AG10803 (cell line): ENCODE measurements around the gene DLGAP1.

Experiments
- DNase-seq: peaks from one replicate; pipeline ENCODE4 v3.0.0; 2010; ENCODE audit warnings: low read depth
- H3K4me3 ChIP-seq: 2 replicates; pipeline ENCODE4 v1.5.1; 2011; ENCODE audit warnings: mild to moderate bottlenecking, low read length, control low read depth
- CTCF ChIP-seq: conservative IDR thresholded peaks from 2 replicates; pipeline ENCODE4 v1.5.1; 2011; ENCODE audit warnings: mild to moderate bottlenecking, low read length, control low read depth, inconsistent platforms

The DLGAP1 gene

GRCh38 chr18:4416976-4417375, 38.1 kb downstream of the DLGAP1 start:
- DNase-seq: no peak
- no peak for TF ChIP-seq CTCF
- H3K4me3 ChIP-seq: no peak overlapping the region

- TF ChIP-seq CTCF: no peak
- DNase-seq: no peak
Measured at GRCh38 chr18:4412286-4412685, 42.8 kb downstream of the DLGAP1 start.

GRCh38 chr18:4406856-4407255, 48.3 kb downstream of the DLGAP1 start:
- no peak for TF ChIP-seq CTCF
- H3K4me3 ChIP-seq: no peak overlapping the region
- DNase-seq: no peak

More at GRCh38 chr18:4412286-4412685, 42.8 kb downstream of the DLGAP1 start:
- no peak overlapping the region for H3K4me3 ChIP-seq

- DNase-seq: no peak
- no peak for TF ChIP-seq CTCF
- H3K4me3 ChIP-seq: no peak overlapping the region
Measured at GRCh38 chr18:4405965-4406364, 49.1 kb downstream of the DLGAP1 start.

GRCh38 chr18:4403836-4404235, 51.3 kb downstream of the DLGAP1 start:
- no peak overlapping the region for H3K4me3 ChIP-seq
- no peak for DNase-seq
- no peak for TF ChIP-seq CTCF

- TF ChIP-seq CTCF: no peak
- H3K4me3 ChIP-seq: no peak overlapping the region
- DNase-seq: no peak
Measured at GRCh38 chr18:4400911-4401310, 54.2 kb downstream of the DLGAP1 start.

- H3K4me3 ChIP-seq: no peak overlapping the region
- no peak for TF ChIP-seq CTCF
- DNase-seq: no peak
Measured at GRCh38 chr18:4399929-4400328, 55.2 kb downstream of the DLGAP1 start.
